DMS 273 (cell line): ENCODE measurements around the gene PLEKHF1.

Experiments
- DNase-seq: peaks from one replicate; lab custom pipeline; 2025; ENCODE audit not compliant: unreplicated experiment; lab: John Stamatoyannopoulos, UW

PLEKHF1 gene

DNA sequence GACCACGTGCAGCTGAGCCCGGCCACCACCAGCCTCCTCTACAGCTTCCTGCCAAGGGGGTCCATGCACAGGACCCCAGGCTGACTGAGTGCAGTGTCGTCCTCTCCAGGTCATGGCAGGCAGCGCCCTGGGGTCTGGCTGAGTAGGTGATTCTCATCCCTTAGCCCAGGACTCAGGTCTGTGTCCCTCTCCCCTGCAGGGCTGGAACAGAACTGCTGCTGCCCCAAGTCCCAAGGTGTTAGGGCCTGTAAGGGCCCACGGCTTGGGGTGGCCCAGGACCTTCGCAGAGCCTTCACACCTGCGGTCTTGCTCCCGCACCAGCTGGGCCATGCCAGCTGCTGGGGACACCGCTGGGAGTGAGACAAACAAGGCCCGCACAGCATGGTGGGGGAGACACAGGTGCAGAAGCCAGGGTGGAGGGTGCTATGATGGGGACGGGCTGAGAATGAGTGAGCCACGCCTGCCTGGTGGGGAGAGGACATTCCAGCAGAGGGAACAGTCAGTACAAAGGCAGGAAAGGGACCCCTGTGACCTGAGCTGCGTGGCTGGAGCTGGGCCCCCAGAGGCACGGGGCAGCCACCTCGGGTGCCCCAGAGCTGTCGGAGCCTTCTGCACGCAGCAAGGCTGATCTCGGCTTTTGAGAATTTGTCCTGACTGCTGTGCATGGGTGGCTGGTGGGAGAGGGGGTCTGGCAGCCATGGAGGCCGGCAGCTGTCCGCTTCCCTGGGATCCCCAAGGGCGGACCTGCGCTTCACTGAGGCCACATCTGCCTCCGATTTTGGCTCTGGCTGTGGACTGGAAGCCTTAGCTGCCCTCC is 11.9 kb downstream of the PLEKHF1 start:
- peak; percentile 16 for DNase-seq

DNA sequence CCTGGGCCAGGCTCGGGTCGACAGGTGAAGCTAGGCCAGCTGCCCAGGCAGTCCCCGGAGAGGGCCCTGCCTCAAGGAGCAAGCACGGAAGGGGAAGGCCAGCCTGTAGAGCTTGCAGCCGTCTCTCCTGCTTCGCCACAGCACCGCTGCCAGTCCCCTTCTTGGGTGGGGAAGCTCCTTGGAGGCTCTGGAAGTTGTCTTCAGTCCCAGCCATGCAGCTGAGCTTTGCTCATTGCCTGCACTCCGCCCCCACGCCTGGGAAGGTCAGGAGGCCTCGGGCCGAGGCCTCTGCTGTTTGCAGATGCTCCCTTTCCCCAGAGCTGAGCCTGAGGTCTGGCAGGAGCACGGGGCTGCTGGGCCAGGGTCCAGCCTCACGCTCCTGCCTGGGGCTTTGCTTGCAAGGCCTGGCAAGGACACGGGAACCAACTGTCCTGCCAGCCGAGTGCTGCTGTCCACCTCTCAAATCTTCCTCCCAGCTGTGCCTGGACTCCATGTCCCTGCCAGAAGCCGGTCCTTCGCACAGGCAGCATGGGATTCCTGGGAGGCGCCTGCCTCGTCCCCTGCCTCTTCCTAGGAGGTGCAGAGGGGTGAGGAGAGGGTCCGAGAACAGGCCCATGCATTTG is 13.3 kb downstream of the PLEKHF1 start:
- DNase-seq, result no peak

DNA sequence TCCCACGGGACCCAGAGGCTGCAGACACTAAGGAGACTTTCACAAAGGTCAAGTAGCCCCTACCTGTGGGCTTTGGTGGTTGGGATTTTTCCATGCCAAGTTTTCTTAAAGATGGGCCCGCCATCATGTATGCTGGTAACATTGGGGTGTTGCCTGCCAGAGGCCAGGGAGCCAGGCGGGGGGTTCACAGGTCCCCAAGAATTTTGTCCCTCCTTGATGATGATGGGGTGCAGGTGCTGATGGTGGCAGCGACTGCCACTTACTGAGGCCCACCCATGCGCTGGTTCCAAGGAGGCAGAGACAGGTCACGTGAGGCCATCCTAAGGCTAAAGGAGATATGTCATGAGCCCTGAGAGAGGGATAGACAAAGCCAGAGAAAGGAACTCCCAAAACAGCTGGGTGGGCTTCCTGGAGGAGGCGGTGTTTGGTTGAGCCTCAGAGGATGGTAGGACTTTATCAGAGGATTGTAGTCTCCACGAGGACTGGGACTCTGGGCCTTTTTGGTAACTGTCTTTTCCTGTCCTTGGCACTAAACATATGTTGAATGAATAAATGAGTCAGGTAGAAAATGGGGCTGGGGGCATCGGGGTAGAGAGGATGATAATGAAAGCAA is 14.4 kb downstream of the PLEKHF1 start:
- DNase-seq, result no peak

DNA sequence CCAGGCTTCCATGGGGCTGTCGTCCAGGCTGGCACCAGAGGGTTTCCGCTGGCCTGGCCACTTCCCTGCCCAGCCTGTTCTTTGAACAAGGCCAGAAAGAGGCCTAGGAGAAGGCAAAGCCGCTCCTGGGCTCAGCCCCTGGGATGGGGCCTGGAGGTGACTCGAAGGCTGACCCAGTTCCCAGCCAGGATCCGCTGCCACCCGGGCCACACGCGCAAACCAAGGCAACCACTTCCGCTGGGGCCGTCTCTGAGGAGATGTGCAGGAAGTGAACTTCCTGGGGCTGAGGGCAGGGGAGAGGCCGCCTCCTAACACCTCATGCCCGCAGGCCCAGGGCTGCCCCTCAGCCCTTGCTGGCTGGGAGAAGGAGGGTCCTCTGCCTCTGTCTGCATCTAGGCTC is 15.2 kb downstream of the PLEKHF1 start:
- no peak for DNase-seq

DNA sequence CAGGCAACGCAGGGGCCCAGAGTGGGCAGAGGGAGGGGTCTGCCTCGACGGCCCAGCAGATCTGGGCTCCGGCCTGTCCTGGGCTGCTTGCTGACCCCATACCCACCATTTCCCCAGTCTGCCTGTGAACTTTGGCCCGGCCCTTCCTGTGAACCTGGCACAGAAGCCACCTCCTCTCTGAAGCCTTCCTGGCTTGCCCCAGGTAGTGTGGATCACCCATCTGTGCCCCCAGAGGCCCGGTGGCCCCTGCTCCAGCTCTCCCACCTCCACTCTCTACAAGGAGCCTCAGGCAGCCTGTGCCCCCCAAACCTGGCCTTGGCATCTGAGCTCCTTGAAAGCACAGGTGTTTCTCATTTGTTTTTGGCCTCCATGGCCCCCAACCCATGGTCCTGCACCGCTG is 15.7 kb downstream of the PLEKHF1 start:
- DNase-seq, result no peak

DNA sequence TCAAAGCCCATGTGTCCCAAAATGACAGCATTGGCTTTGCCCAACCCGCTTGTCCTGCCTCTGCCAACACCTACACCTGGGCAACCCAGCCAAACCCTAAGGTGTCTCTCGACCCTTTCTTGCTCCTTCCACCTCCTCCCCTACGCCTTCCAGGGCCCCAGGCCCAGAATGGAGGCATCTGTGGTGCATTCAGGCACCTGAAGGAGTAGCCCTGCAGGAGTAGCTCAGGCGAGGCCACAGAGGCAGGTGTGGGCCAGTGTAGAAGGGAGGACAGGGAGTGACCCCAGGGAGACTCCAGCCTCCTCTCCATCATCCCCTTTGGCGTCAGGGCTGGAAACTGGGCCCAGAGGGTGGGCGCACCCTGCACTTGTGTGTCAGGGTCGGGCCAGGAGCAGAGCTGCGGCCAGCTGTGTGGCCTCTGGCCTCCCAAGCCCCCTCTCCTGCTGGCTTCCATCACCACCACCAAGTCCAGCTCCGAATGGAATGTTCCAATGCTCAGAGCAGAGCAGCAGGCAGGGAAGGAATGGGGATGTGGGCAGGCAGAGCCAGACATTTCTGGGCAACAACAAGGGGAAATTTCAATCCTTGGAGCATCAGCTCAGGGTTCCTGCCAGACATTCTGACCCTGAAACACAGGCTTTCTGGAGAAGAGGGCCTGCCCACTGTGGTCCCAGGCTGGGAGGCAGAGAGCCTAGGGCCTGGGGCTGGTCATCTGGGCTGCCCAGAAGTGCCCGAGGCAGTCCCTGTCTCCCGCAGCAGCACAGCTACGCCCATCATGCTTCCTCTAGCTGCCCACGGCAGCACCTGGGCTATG is 16.4 kb downstream of the PLEKHF1 start:
- DNase-seq, result no peak

DNA sequence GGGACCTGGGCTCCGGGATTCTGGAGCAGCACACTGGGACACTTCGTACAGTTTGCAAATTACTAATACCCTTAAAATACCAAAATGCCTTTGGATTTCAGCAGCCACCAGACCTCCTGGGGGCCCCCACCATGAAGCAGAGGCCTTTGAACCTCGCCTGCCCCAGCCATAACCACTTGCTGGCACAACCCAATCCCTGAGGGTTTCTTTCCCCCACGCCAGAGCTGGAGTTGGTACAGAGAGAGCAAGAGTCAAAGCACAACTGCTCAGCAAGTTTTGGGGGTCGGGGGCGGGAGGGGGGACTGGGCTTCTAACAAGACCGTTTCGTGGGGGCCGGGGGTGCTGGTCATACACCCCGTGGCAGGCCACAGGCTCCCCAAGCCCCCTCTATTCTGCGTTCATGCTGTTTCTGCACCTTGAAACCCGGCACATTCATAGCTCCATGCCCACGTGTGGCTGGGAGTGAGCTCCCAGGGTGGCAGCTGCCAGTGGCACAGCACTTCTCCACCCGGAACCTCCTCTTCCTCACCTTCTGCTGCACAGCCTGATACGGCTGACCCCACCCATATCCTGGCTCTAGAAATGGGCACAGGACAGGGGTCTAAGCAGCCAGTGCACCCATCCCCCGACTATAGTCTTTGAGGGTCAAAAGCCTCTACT is 17.1 kb downstream of the PLEKHF1 start:
- DNase-seq, result no peak

DNA sequence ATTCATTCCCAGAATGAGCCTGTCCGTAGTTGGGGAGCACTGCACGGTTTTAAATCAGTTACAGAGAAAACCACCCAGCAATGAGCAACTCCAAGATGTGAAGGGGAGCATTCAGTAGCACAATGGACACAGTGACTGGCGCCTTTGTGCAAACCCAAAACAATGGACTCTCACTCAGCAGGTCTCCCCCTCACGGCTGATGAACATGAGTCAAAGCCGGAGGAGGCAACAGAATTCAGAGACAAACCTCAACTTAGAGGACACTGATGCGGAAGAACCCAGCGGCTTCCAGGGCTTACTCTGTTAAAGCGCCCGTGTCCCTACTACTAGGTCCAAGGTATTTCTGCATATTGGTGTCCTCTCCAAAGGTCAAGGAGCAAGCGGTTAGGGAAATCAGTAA is 17.7 kb downstream of the PLEKHF1 start:
- DNase-seq, result no peak

DNA sequence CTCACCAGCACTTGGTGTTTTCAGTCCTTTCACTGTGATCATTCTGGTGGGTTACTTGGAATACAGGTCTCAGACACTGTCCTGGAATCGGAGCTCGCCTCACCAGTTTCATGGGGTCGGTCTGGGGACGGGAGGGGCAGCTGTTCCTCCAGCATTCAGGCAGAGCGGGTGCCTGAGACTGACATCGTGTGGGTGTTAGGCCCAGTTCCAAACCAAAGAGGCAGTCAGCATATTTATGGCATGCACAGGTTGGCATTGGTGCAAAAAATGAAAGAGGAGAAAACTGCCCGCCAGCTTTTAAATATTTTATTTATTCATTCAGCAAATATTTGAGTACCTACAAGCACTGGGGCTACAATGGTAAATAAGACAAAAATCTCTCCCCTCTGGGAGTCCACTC is 20.1 kb downstream of the PLEKHF1 start:
- no peak for DNase-seq

DNA sequence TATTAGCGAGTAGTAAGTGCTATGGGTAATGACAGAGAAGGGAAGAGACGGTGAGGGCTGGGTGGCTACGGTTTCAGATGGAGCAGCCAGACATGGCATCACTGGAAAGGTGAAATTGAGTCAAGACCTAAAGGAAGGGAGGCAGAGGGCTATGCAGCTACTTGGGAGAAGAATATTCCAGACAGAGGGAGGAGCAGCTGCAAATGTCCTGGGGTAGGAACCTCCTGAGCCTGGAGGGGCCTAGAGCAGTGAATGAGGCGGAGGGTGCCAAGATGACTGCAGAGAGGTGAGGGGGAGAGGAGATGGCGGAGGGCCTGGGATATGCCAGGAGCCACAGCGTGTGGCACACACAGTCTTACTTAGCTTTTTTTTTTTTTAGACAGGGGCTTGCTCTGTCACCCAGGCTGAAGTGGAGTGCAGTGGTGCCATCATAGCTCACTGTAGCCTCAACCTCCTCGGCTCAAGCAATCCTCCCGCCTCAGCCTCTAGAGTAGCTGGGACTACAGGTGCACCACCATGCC is 21.1 kb downstream of the PLEKHF1 start:
- no peak for DNase-seq

DNA sequence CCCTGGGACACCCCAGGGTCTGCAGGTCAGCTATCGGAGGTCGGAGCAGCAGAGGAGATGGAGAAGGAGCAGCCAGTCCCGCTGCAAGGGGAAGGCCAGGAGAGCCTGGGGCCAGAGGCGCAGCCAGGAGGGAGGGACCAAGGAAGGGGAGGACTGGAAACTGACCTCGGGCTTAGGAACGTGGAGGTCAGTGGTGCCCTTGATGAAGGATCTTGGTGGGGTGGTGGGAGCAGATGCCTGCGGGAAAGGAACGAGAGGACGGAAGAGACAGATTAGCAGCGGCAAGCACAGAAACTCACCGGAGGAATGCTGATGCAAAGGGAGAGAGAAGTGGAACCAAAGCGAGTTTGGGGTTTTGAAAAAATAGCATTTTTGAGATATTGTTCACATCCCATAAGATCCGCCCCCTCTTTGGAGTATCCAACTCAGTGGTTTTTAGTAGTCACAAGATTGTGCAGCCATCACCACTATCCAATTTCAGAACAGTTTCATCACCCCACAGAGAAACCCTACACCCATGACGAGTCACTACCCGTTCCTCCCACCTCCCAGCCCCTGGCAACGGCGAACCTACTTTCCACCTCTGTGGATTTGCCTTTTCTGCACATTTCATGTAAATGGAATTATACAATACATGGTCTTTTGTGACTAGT is 22.1 kb downstream of the PLEKHF1 start:
- peak; percentile 50 for DNase-seq

DNA sequence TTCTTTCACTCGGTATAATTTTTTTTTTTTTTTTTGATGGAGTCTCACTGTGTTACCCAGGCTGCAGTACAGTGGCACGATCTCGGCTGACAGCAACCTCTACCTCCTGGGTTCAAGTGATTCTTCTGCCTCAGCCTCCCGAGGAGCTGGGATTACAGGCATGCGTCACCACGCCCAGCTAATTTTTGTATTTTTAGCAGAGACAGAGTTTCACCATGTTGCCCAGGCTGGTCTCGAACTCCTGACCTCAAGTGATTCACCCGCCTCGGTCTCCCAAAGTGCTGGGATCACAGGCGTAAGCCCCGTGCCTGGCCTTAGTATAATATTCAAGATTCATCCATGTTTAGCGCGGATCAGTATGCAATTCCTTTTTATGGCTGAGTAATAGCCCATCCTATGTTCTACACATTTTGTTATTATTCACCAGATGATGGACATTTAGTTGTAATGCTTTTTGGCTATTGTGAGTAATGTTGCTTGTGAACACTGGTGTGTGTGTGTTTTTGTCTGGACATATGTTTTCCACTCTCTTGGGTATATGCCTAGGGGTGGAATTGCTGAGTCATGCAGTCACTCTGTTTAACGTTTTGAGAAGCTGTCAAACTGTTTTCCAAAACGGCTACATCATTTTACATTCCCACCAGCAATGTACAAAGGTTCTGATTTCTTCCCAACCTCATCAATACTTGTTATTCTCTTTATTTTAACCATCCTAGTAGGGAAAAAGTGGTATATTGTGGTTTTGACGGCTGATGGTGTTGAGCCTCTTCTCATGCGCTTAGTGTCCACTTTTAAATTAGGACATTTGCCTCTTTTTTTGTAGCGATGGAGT is 22.9 kb downstream of the PLEKHF1 start:
- DNase-seq, result peak; percentile 41

DNA sequence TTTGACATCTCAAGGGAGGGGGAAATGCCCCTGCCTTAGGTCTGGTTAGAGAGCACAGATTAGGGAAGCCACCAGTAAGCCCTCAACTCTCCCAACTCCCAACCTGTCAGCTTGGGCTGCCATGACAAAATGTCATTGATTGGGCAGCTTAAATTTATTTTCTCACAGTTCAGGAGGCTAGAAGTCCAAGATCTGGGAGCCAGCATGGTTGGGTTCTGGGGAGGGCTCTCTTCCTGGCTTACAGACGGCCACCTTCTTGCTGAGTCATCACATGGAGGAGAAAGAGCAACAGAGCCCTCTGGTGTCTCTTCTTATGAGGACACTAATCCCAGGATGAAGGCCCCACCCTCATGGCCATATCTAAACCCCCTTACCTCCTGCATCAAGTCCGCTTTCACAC is 25.6 kb downstream of the PLEKHF1 start:
- DNase-seq, result peak; percentile 81

DNA sequence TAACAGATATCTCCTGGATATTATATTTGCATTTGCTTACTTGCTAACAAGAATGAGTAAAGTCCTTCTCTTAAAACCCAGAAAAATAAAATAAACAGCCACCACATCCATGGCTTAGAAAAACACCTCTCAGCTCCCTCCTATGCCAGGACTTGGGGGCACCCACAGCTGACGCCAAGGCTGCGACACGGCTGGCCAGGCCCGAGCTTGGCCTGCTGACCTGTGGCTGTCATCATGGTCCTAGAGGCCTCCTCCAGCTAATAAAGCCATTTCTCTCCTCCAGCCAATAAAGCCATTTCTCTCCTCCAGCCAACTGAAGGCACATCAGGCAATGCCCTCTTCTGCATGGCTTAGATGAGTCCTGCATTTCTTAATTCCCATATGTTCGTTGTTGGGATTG is 28.9 kb downstream of the PLEKHF1 start:
- no peak for DNase-seq

DNA sequence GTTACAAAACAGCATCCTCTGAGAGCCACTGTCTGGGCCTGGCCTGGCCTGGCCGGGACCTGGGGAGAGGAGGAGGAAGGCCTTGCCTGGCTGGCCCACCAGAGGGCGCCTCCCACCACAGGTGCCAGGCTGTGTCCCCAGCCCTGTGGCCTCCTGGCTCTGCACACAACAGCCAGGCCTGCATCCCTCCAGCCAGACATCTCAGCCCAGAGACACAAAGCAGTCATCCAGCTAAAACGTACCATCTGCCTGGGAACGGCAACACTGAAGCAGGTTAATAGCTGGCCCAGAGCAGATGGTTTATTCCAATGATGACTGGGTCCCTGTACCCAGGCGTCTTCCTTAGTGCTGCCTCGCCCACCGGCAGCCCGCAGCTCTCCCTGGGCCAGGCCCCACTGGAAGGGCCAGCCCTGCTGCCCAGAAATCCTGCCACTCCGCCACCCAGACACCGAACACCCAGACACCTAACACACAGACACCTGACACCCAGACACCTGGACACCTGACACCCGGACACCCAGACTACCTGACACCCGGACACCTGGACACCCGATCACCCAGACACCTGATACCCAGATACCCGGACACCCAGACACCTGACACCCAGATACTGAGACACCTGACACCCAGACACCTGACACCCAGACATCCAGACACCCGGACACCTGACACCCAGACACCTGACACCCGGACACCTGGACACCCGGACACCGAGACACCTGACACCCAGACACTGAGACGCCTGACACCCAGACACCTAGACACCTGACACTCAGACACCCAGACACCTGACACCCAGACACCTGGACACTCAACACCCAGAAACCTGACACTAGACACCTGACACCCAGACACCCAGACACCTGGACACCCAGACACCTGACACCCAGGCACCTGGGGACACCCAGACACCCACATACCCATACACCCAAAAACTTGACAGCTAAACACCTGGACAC is 29.7 kb downstream of the PLEKHF1 start:
- peak; percentile 89 for DNase-seq

DNA sequence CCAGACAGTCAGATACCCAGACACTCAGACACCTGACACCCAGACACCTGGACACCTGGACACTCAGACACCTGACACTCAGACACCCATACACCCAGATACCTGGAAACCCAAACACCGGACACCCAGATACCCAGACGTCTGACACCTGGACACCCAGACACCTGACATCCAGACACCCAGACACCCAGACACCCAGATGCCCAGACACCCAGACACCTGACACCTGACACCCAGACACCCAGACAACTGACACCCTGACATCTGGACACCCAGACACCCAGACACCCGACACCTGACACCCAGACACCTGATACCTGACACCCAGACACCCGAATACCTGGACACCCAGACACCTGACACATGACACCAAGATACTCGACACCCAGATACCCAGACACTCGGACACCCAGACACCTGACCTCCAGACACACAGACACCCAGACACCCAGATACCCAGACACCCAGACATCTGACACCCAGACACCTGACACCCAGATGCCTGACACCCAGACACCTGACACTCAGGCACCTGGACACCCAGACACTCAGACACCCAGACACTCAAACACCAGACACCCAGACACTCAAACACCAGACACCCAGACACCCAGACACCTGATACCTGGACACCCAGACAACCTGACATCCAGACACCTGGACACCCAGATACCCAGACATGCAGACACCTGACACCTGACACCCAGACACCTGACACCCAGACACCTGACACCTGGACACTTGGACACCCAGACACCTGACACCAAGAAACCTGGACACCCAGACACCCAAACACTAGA is 30.7 kb downstream of the PLEKHF1 start:
- DNase-seq, result no peak

DNA sequence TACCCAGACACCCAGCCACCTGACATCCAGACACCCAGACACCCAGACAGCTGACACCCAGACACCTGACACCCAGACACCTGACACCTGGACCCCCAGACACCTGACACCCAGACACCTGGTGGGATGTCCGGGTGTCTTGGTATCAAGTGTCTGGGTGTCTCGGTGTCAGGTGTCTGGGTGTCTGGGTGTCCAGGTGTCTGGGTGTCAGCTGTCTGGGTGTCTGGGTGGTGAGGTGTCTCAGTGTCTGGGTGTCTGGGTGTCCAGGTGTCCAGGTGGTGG is 31.2 kb downstream of the PLEKHF1 start:
- DNase-seq, result no peak
